ENCODE data around the gene COX7A2L. TPM values are rescaled to one million over a fixed set of nuclear protein-coding genes. Genes with fewer than 3 reads are reported as not detected.

Gene COX7A2L
- total and polyA plus RNA-seq, 10 of the 15 experiments (the other 5 are each of a cell fraction or from before 2014, with no cell fraction given), result 134 to 532 (median 222) TPM

DNA sequence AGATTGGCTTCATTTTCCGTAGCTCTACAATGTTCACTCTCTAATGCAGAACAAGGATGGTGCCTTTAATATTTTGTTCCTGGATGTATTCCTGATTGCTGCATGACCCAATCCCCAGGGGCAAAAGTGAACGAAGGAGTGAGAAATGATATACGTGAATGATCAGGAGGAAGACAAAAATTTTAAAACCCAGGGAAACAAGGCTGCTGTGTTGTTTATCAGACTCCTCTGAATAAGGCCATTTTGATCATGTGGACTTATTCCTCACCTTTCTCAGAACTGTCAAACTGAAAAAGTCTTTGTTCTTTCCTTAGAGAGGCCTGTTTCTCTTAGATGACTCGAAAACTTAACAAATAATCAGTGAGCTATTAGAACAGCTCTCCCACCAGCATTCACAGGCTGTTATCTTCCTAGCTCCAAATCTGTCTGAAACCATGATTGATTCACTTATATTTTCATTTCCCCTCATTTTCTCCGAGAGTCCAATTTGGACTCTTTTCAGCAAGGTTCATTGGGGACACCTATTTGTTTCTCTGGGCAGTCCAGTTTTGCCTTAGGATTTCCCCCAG, 29.5 kb upstream of the COX7A2L start:
- Histone ChIP-seq H3K4me2 (ENCODE audit: control insufficient read depth, insufficient read depth) (no peak overlapping the region), H3K27ac (ENCODE audit: control insufficient read depth, insufficient read depth) (no peak overlapping the region), H4K20me1 (ENCODE audit: control insufficient read depth, insufficient read depth) (no peaks in the 10 kb centered on the region), H3K36me3 (ENCODE audit: control insufficient read depth in 2 of 2, insufficient read depth in 2 of 2, low read length in 1 of 2) (no peaks in the 10 kb centered on the region), H3K9me3 (replicated peaks; ENCODE audit: control insufficient read depth, insufficient read depth, low read length) (no peaks in the 10 kb centered on the region), H3K4me3 (no peak overlapping the region), H3K9ac (ENCODE audit: control insufficient read depth, insufficient read depth, low read length) (no peak overlapping the region), H3K79me2 (ENCODE audit: control insufficient read depth, insufficient read depth, low read length) (no peaks in the 10 kb centered on the region), H3K27me3 (replicated peaks in 1 of 2; ENCODE audit: control insufficient read depth in 2 of 2, insufficient read depth in 2 of 2, low read length in 1 of 2) (no peaks in the 10 kb centered on the region; a peak in 2 of 4 replicates), H3K4me1 (ENCODE audit: control insufficient read depth, insufficient read depth, low read length) (no peaks in the 10 kb centered on the region), H2AFZ (ENCODE audit: control insufficient read depth, low read depth, low read length) (no peak overlapping the region)
- POLR2A ChIA-PET, result interaction anchor here (0.5 to 1.3 kb wide), 2 partner anchors 14 to 149 kb away, joined by 3 to 6 read pairs; no protein-coding TSS in a partner anchor
- SMC1A ChIA-PET (ENCODE audit: uncharacterized antibody, unreplicated experiment), result interaction anchor here (0.5 to 1.1 kb wide), 3 partner anchors 13 to 182 kb away, joined by 3 read pairs; no protein-coding TSS in a partner anchor
- intact Hi-C loops (cut with micrococcal nuclease; ENCODE audit: unreplicated experiment), result no loop called here
- no peak for FAIRE-seq
- 47% methylated on average over 5 of the region's 5 CpGs for WGBS (ENCODE audit: insufficient coverage, insufficient replicate concordance, low lambda C conversion rate, missing lambda C conversion rate)
- TF ChIP-seq, protein P1, sequence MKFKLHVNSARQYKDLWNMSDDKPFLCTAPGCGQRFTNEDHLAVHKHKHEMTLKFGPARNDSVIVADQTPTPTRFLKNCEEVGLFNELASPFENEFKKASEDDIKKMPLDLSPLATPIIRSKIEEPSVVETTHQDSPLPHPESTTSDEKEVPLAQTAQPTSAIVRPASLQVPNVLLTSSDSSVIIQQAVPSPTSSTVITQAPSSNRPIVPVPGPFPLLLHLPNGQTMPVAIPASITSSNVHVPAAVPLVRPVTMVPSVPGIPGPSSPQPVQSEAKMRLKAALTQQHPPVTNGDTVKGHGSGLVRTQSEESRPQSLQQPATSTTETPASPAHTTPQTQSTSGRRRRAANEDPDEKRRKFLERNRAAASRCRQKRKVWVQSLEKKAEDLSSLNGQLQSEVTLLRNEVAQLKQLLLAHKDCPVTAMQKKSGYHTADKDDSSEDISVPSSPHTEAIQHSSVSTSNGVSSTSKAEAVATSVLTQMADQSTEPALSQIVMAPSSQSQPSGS (IDR thresholded peaks at IDR 0.05; ENCODE audit: low read length), result no peak
- TF ChIP-seq NFXL1 (IDR thresholded peaks at IDR 0.05; ENCODE audit: borderline replicate concordance), result no peak
- TF ChIP-seq HDAC2 (IDR thresholded peaks at IDR 0.05), result no peak
- no peak for TF ChIP-seq BCL11A (IDR thresholded peaks at IDR 0.05; ENCODE audit: low read depth, low read length)
- TF ChIP-seq BRCA1 (IDR thresholded peaks at IDR 0.05; ENCODE audit: low read depth, low read length), result no peak
- no peak for TF ChIP-seq SMC3 (IDR thresholded peaks at IDR 0.05; ENCODE audit: borderline replicate concordance, low read length)
- TF ChIP-seq, protein P2, sequence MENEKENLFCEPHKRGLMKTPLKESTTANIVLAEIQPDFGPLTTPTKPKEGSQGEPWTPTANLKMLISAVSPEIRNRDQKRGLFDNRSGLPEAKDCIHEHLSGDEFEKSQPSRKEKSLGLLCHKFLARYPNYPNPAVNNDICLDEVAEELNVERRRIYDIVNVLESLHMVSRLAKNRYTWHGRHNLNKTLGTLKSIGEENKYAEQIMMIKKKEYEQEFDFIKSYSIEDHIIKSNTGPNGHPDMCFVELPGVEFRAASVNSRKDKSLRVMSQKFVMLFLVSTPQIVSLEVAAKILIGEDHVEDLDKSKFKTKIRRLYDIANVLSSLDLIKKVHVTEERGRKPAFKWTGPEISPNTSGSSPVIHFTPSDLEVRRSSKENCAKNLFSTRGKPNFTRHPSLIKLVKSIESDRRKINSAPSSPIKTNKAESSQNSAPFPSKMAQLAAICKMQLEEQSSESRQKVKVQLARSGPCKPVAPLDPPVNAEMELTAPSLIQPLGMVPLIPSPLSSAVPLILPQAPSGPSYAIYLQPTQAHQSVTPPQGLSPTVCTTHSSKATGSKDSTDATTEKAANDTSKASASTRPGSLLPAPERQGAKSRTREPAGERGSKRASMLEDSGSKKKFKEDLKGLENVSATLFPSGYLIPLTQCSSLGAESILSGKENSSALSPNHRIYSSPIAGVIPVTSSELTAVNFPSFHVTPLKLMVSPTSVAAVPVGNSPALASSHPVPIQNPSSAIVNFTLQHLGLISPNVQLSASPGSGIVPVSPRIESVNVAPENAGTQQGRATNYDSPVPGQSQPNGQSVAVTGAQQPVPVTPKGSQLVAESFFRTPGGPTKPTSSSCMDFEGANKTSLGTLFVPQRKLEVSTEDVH (IDR thresholded peaks at IDR 0.05; ENCODE audit: low read depth, partially characterized antibody), result no peak
- DNase-seq (ENCODE audit: low read depth, low spot score), result no peak
- CTCF ChIA-PET, result no interaction called here
- in situ Hi-C loops (cut with MboI), result no loop called here
- RAD21 ChIA-PET (ENCODE audit: unreplicated experiment), result interaction anchor here (0.7 kb wide), 1 partner anchor 272 kb away, joined by 3 read pairs; no protein-coding TSS in a partner anchor
- no TSS peak for BruUV-seq (replicated peaks)
- ATAC-seq, result no peak; the same call in 2 of the 3 replicates

Measured in GM12878 (cell line).